HTR-8/SVneo (cell line): ENCODE results near the gene TRIM3.

Source experiments
- DNase-seq: peaks from one replicate; pipeline ENCODE4 v3.0.0; 2011; ENCODE audit warnings: low spot score, mixed read lengths; ENCODE audit not compliant: insufficient read length
- FAIRE-seq: peaks from 2 replicates; lab custom pipeline; 2011; peaks lifted over from hg19 to GRCh38; lab: Jason Lieb, UNC

Gene TRIM3

GRCh38 chr11:6443269-6444003 lies 30.3 kb downstream of the TRIM3 start:
- DNase-seq: peak; percentile 71
- FAIRE-seq: no peak

- no peak for FAIRE-seq
- DNase-seq: no peak
Observed at GRCh38 chr11:6442441-6442840, 31.3 kb downstream of the TRIM3 start.

GRCh38 chr11:6440906-6441358 lies 32.8 kb downstream of the TRIM3 start, which contains the start of gene HPX:
HPX (minus strand) TSS chr11:6440987; CDS start chr11:6440963, 24 bp downstream.
- DNase-seq (no peak), FAIRE-seq (no peak)

GRCh38 chr11:6438979-6439571 lies 34.7 kb downstream of the TRIM3 start:
- FAIRE-seq: peak; percentile 28

GRCh38 chr11:6437993-6438392 lies 35.7 kb downstream of the TRIM3 start:
- DNase-seq (no peak), FAIRE-seq (no peak)

More at GRCh38 chr11:6438979-6439571, 34.7 kb downstream of the TRIM3 start:
- peak; percentile 39 for DNase-seq

- no peak for DNase-seq
- FAIRE-seq: no peak
Observed at GRCh38 chr11:6437423-6437822, 36.3 kb downstream of the TRIM3 start.

GRCh38 chr11:6433998-6434660 lies 39.6 kb downstream of the TRIM3 start:
- FAIRE-seq: no peak

GRCh38 chr11:6431861-6432260 lies 41.9 kb downstream of the TRIM3 start:
- FAIRE-seq: peak; percentile 90

More at GRCh38 chr11:6433998-6434660, 39.6 kb downstream of the TRIM3 start:
- no peak for DNase-seq

GRCh38 chr11:6427516-6427915 lies 46.2 kb downstream of the TRIM3 start:
- FAIRE-seq (no peak), DNase-seq (no peak)

More at GRCh38 chr11:6431861-6432260, 41.9 kb downstream of the TRIM3 start:
- peak; percentile 83 for DNase-seq

- DNase-seq (no peak), FAIRE-seq (no peak)
Observed at GRCh38 chr11:6420677-6421076, 53.1 kb downstream of the TRIM3 start.

- DNase-seq (peak; percentile 68), FAIRE-seq (no peak)
Observed at GRCh38 chr11:6419009-6419631, 54.6 kb downstream of the TRIM3 start, which contains the start of gene APBB1. APBB1 (minus strand) TSS chr11:6419094; CDS start chr11:6411347, 7,747 bp downstream.

- DNase-seq (peak; percentile 22), FAIRE-seq (peak; percentile 58)
Observed at GRCh38 chr11:6418557-6419008, 55.2 kb downstream of the TRIM3 start.

- DNase-seq: no peak
- peak; percentile 52 for FAIRE-seq
Observed at GRCh38 chr11:6417907-6418556, 55.7 kb downstream of the TRIM3 start.

GRCh38 chr11:6415797-6416196 lies 57.9 kb downstream of the TRIM3 start:
- FAIRE-seq: peak; percentile 67
- DNase-seq: no peak

GRCh38 chr11:6414874-6415328 lies 58.8 kb downstream of the TRIM3 start:
- FAIRE-seq (no peak), DNase-seq (no peak)

- FAIRE-seq: no peak
- DNase-seq: no peak
Observed at GRCh38 chr11:6413791-6414201, 59.9 kb downstream of the TRIM3 start.

- DNase-seq (no peak), FAIRE-seq (no peak)
Observed at GRCh38 chr11:6411594-6412031, 62.1 kb downstream of the TRIM3 start.

- no peak for DNase-seq
- FAIRE-seq: no peak
Observed at GRCh38 chr11:6410695-6411430, 62.9 kb downstream of the TRIM3 start.

- FAIRE-seq (no peak), DNase-seq (no peak)
Observed at GRCh38 chr11:6406370-6406769, 67.4 kb downstream of the TRIM3 start.
